A549 treated with AZD9567 at 1 μM for 4 hours (cell line): ENCODE measurements around the gene LGR6. TPM values are rescaled to one million over a fixed set of nuclear protein-coding genes. Genes with fewer than 3 reads are reported as not detected.

ENCODE experiments used
- total RNA-seq: library from RNA; stranded (reverse); fragments of 200-300 nt; extraction: Qiagen RNA extraction; gene quantifications from 5 replicates; pipeline ENCODE4 v1.2.3, GENCODE V29; 2022; ENCODE audit not compliant: insufficient read depth

The LGR6 gene, protein sequence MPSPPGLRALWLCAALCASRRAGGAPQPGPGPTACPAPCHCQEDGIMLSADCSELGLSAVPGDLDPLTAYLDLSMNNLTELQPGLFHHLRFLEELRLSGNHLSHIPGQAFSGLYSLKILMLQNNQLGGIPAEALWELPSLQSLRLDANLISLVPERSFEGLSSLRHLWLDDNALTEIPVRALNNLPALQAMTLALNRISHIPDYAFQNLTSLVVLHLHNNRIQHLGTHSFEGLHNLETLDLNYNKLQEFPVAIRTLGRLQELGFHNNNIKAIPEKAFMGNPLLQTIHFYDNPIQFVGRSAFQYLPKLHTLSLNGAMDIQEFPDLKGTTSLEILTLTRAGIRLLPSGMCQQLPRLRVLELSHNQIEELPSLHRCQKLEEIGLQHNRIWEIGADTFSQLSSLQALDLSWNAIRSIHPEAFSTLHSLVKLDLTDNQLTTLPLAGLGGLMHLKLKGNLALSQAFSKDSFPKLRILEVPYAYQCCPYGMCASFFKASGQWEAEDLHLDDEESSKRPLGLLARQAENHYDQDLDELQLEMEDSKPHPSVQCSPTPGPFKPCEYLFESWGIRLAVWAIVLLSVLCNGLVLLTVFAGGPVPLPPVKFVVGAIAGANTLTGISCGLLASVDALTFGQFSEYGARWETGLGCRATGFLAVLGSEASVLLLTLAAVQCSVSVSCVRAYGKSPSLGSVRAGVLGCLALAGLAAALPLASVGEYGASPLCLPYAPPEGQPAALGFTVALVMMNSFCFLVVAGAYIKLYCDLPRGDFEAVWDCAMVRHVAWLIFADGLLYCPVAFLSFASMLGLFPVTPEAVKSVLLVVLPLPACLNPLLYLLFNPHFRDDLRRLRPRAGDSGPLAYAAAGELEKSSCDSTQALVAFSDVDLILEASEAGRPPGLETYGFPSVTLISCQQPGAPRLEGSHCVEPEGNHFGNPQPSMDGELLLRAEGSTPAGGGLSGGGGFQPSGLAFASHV
- 0.49 to 0.74 TPM (median 0.64 TPM) in 5 replicates for total RNA-seq

DNA sequence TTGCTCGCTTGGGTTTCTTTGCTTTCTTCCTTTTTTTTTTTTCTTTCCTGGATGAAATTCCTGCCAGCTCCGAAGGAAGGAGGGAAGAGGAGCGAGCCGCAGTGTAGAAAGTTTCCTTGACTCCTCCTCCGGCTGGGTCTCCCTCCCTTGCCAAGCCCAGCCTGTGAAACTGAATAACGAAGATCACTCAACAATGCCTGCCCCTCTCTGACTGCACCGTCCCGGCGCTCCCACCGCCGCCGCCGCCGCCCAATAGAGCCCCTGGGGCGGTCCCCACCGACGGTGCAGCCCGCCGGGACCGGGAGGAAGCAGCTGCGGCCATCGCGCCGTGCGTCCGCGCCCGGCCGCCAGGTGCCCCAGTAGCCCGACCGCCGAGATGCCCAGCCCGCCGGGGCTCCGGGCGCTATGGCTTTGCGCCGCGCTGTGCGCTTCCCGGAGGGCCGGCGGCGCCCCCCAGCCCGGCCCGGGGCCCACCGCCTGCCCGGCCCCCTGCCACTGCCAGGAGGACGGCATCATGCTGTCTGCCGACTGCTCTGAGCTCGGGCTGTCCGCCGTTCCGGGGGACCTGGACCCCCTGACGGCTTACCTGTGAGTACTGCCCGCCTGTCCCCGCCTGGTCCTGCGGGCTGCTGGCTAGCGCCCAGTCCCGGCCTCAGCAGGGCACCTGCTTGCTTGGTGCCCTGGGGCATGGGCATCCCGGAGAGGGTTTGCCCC, at the start of gene LGR6:
Gene LGR6, plus strand, starts transcription at position 186 of the 714 bp plus-strand sequence. Its CDS starts 191 bp downstream, at position 377.

DNA sequence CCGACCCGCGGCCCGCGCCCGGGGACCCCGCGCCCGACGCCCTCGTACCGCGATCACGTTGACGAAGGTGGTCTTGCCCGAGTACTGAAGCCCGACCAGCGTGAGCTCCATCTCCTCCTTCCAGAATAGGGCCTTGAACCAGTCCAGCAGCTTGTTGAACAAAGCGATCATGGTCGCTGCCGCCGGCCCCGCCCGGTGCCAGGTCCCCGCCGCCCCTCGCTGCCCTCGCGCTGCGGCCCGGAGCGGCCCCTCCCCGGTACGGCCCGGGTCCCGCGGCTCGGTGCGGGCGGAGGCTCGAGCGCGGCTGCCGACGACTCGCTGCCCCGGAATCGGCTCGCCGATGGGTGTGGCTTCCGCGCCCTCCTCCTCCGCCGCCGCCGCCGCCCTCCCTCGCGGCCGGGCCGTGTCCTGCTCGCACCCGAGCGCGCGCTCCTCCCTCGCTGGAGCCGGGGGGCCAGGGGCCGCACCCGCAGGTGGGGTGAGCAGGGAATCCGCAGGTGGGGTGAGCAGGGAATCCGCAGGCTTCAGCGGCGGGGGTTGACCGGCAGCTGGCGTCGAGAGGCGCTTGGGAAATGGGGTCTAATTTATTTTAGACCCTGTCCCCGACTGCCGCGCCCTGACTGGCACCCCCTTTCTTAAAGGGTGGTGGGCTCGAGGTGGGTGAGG, 49.1 kb upstream of the LGR6 start, which contains the start of gene ARL8A:
Gene ARL8A, minus strand, starts transcription at position 336 of the 666 bp plus-strand sequence. Its CDS starts 165 bp downstream, at position 171.

DNA sequence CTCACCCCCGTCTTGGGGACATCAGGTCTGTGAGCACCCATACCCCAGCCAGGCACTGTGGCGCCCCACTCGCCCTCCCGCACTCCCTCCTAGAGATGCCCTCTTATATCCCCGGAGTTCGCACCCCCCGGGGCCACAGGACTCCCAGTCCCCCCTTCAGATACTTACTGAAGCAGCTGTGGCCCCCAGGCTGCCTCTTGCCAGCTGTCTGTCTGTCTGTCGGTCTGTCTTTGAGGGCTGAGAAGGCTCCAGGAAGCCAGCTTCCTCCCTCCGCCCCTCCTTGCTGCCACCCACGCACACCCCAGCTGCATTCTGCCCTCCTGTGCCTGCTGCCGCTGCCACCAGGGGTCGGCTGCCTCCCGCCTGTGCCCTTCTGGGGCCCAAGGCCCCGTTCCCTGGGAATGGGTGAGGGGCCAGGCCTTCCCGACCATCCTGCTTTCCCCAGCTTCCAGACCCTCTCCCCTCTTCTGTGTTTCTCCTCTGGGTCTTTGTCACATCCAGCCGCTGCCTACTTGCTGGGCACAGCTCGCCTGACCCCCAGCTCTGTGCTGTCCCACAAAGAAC, 33.1 kb upstream of the LGR6 start, which contains the start of gene PTPN7:
Gene PTPN7, minus strand, starts transcription at position 226 of the 564 bp plus-strand sequence. CDS start 1,200 bp downstream, outside the sequence.

DNA sequence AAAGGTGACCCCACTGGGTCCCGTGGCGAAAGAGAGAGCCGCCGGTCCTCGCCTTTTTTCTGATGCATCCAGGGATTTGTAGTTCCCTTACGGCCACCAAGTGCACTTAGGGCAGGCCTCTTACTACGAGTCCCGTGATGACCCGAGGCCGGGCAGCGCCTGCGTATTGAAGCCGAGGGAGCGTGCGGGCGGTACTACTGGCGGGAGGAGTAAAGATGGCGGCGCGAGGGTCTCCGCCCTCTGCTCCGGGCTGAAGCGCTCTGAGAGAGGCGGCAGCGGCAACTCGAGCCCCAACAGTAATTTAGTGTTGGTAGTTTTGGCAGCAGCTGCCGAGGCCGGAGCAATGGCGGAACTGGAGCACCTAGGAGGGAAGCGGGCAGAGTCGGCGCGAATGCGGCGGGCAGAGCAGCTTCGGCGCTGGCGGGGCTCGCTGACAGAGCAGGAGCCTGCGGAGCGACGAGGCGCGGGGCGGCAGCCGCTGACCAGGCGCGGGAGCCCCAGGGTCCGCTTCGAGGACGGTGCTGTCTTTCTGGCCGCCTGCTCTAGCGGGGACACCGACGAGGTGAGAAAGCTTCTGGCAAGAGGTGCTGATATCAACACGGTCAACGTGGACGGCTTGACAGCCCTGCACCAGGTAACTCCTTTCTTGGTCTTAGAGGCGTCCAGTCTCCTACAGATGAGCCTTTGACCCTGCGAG, 155.1 kb downstream of the LGR6 start, which contains the start of gene PPP1R12B:
Gene PPP1R12B, plus strand, starts transcription at position 191 of the 697 bp plus-strand sequence. Its CDS starts 153 bp downstream, at position 344.

Other genes starting within 250 kb of the LGR6 start
- not detected in 5 replicates for gene LMOD1, start 247.3 kb upstream of the LGR6 start, total RNA-seq
- gene TIMM17A, start 238.3 kb upstream of the LGR6 start, total RNA-seq = 99.6 to 218 TPM (median 103 TPM) in 5 replicates
- gene RNPEP, start 211.2 kb upstream of the LGR6 start, total RNA-seq = 73.5 to 91.3 TPM (median 86.3 TPM) in 5 replicates
- gene ELF3, start 183.2 kb upstream of the LGR6 start, total RNA-seq = 61.0 to 169 TPM (median 152 TPM) in 5 replicates
- gene GPR37L1, start 70.9 kb upstream of the LGR6 start, total RNA-seq = 0.07 to 0.14 TPM (median 0.11 TPM) in 4 of 5 replicates, not detected in the other
- 38.7 to 55.3 TPM (median 52.1 TPM) in 5 replicates for gene ARL8A, start 49.1 kb upstream of the LGR6 start, total RNA-seq
- gene PTPN7, start 33.2 kb upstream of the LGR6 start, total RNA-seq = not detected in 5 replicates
- gene UBE2T, start 148.1 kb downstream of the LGR6 start, total RNA-seq = 63.5 to 77.2 TPM (median 75.0 TPM) in 5 replicates
- gene PPP1R12B, start 154.9 kb downstream of the LGR6 start, total RNA-seq = 1.5 to 2.8 TPM (median 1.7 TPM) in 5 replicates